H1 (cell line): Measurements from ENCODE around the gene SCUBE2. TPM values are rescaled to one million over a fixed set of nuclear protein-coding genes. Genes with fewer than 3 reads are reported as not detected.

Experiments
- CTCF ChIA-PET: fragments of 300-600 bp; sonication (Branson Sonifier 250); formaldehyde crosslinking; loops from one replicate; lab custom pipeline; 2021; ENCODE audit not compliant: partially characterized antibody; lab: Charles Lee
- POLR2A ChIA-PET: fragments of 300-600 bp; sonication (Branson Sonifier 250); formaldehyde crosslinking; loops from one replicate; lab custom pipeline; 2021; ENCODE audit warnings: inconsistent platforms; ENCODE audit not compliant: partially characterized antibody; lab: Charles Lee
- DNase-seq, 2 experiments: peaks; one replicate each; pipeline versions ENCODE4 v3.0.0 to v3.0.0-alpha.2; 2010 to 2022; ENCODE audit warnings: low spot score in 2 of 2, low read depth in 1 of 2, mixed read lengths in 1 of 2
- FAIRE-seq: peaks from 2 replicates; lab custom pipeline; 2011; peaks lifted over from hg19 to GRCh38; lab: Jason Lieb, UNC
- H2AFZ ChIP-seq: 2 replicates; pipeline ENCODE4 v1.8.1; 2012; ENCODE audit warnings: low read length, inconsistent platforms
- H2AK5ac ChIP-seq: 2 replicates; pipeline ENCODE4 v1.6.1; 2013; ENCODE audit warnings: low read depth, low read length
- H2BK120ac ChIP-seq: replicated peaks from 2 replicates; pipeline ENCODE3; 2013; ENCODE audit warnings: low read depth, low read length, inconsistent platforms
- H2BK12ac ChIP-seq: 2 replicates; pipeline ENCODE4 v1.6.1; 2013; ENCODE audit warnings: low read depth, low read length
- H2BK15ac ChIP-seq: 2 replicates; pipeline ENCODE4 v1.6.1; 2013; ENCODE audit warnings: low read length
- H2BK20ac ChIP-seq: 2 replicates; pipeline ENCODE4 v1.6.1; 2013; ENCODE audit warnings: low read length
- H2BK5ac ChIP-seq: 2 replicates; pipeline ENCODE4 v1.6.1; 2013; ENCODE audit warnings: low read depth, low read length
- H3K14ac ChIP-seq: 2 replicates; pipeline ENCODE4 v1.6.1; 2013; ENCODE audit warnings: inconsistent platforms; ENCODE audit not compliant: insufficient read length
- H3K18ac ChIP-seq: 2 replicates; pipeline ENCODE4 v1.6.1; 2013; ENCODE audit warnings: low read length; ENCODE audit errors: extremely low read depth
- H3K23ac ChIP-seq: 2 replicates; pipeline ENCODE4 v1.6.1; 2013; ENCODE audit warnings: inconsistent platforms; ENCODE audit not compliant: insufficient read length
- H3K23me2 ChIP-seq: 2 replicates; pipeline ENCODE4 v1.6.1; 2013; ENCODE audit warnings: low read depth, low read length
- H3K27ac ChIP-seq: 2 replicates; pipeline ENCODE4 v1.6.1; 2011; ENCODE audit warnings: low read depth, low read length, inconsistent platforms
- H3K27me3 ChIP-seq, 4 experiments: replicated peaks in 1 of 4; 1 replicate in 1 of 4; 2 replicates in 3 of 4; pipeline versions ENCODE4 v1.6.1 to v1.8.1; 2011 to 2013; ENCODE audit warnings: low read length in 3 of 4, mild to moderate bottlenecking in 3 of 4, inconsistent platforms in 2 of 4, mixed read lengths in 2 of 4, moderate library complexity in 1 of 4; ENCODE audit not compliant: control insufficient read depth in 3 of 4, insufficient read depth in 3 of 4; ENCODE audit errors: extremely low read depth in 1 of 4
- H3K36me3 ChIP-seq, 4 experiments: 2 replicates each; pipeline versions ENCODE4 v1.6.1 to v1.8.1; 2011 to 2013; ENCODE audit warnings: mild to moderate bottlenecking in 4 of 4, low read length in 3 of 4, moderate library complexity in 2 of 4, control low read depth in 1 of 4, inconsistent platforms in 1 of 4; ENCODE audit not compliant: insufficient read depth in 4 of 4, control insufficient read depth in 2 of 4
- H3K4ac ChIP-seq: replicated peaks from 2 replicates; pipeline ENCODE3; 2013; ENCODE audit warnings: low read length, low read depth, mixed read lengths, inconsistent platforms; ENCODE audit not compliant: insufficient read length
- H3K4me1 ChIP-seq, 4 experiments: replicated peaks in 1 of 4; 1 replicate in 1 of 4; 2 replicates in 3 of 4; pipeline versions ENCODE4 v1.6.1 to v1.8.1; 2011 to 2013; ENCODE audit warnings: low read length in 3 of 4, inconsistent platforms in 2 of 4, mixed read lengths in 1 of 4; ENCODE audit not compliant: insufficient read depth in 4 of 4, control insufficient read depth in 3 of 4
- H3K4me2 ChIP-seq, 2 experiments: 2 replicates each; pipeline versions ENCODE4 v1.6.1 to v1.8.1; 2011 to 2013; ENCODE audit warnings: low read depth in 2 of 2, low read length in 2 of 2, control low read depth in 1 of 2, inconsistent platforms in 1 of 2, mild to moderate bottlenecking in 1 of 2; ENCODE audit not compliant: insufficient read depth in 1 of 2
- H3K4me3 ChIP-seq, 4 experiments: fragments of 200-600, 300-600 bp in 1 of 4; sonication (generic), shearing (Covaris generic), sonication (Bioruptor Twin) in 1 of 4; 2 replicates each; pipeline versions ENCODE4 v1.5.1 to v1.8.1; 2011 to 2016; ENCODE audit warnings: low read length in 4 of 4, low read depth in 3 of 4, control low read depth in 2 of 4, inconsistent platforms in 2 of 4, mild to moderate bottlenecking in 2 of 4, mixed read lengths in 1 of 4, moderate library complexity in 1 of 4; ENCODE audit not compliant: insufficient read depth in 2 of 4; ENCODE audit errors: extremely low read depth in 1 of 4
- H3K56ac ChIP-seq: replicated peaks from 2 replicates; pipeline ENCODE3; 2013; ENCODE audit warnings: low read depth, mild to moderate bottlenecking, mixed read lengths, low read length, inconsistent platforms; ENCODE audit not compliant: insufficient read length
- H3K79me1 ChIP-seq: 2 replicates; pipeline ENCODE4 v1.6.1; 2013; ENCODE audit warnings: low read depth, low read length, control low read depth
- H3K79me2 ChIP-seq, 2 experiments: 2 replicates each; pipeline versions ENCODE4 v1.6.1 to v1.8.1; 2012 to 2013; ENCODE audit warnings: low read length in 2 of 2, mild to moderate bottlenecking in 2 of 2, inconsistent platforms in 1 of 2; ENCODE audit not compliant: insufficient read depth in 2 of 2, control insufficient read depth in 1 of 2
- H3K9ac ChIP-seq, 4 experiments: replicated peaks in 1 of 4; 1 replicate in 1 of 4; 2 replicates in 3 of 4; pipeline versions ENCODE4 v1.6.1 to v1.8.1; 2011 to 2013; ENCODE audit warnings: low read depth in 3 of 4, low read length in 3 of 4, control low read depth in 2 of 4, mild to moderate bottlenecking in 2 of 4, moderate library complexity in 2 of 4, inconsistent platforms in 1 of 4; ENCODE audit errors: extremely low read depth in 1 of 4
- H3K9me3 ChIP-seq, 2 experiments: 2 replicates each; pipeline versions ENCODE4 v1.6.1 to v1.8.1; 2012 to 2013; ENCODE audit warnings: mild to moderate bottlenecking in 2 of 2, moderate library complexity in 2 of 2, control low read depth in 1 of 2, inconsistent platforms in 1 of 2, low read depth in 1 of 2, low read length in 1 of 2, mixed read lengths in 1 of 2; ENCODE audit not compliant: insufficient read depth in 2 of 2
- H4K20me1 ChIP-seq, 2 experiments: replicated peaks in 1 of 2; 2 replicates each; pipeline versions ENCODE3 to v1.8.1; 2011 to 2013; ENCODE audit warnings: inconsistent platforms in 2 of 2, low read length in 2 of 2, mild to moderate bottlenecking in 1 of 2; ENCODE audit not compliant: insufficient read depth in 2 of 2, control insufficient read depth in 1 of 2
- H4K5ac ChIP-seq: 2 replicates; pipeline ENCODE4 v1.6.1; 2013; ENCODE audit warnings: low read length, low read depth, mixed read lengths, inconsistent platforms; ENCODE audit not compliant: insufficient read length
- H4K8ac ChIP-seq: 2 replicates; pipeline ENCODE4 v1.8.0; 2013; ENCODE audit warnings: mild to moderate bottlenecking, moderate library complexity, low read length, inconsistent platforms; ENCODE audit not compliant: insufficient read depth; ENCODE audit errors: extremely low read depth
- H4K91ac ChIP-seq: replicated peaks from 2 replicates; pipeline ENCODE3; 2013; ENCODE audit warnings: low read length, mixed read lengths, inconsistent platforms; ENCODE audit not compliant: insufficient read length
- ASH2L ChIP-seq: fragments of 200-600, 300-600 bp; sonication (generic); IDR thresholded peaks from one replicate; pipeline ENCODE4 v1.7.1; 2017; ENCODE audit warnings: low read length
- CHD1 ChIP-seq: IDR thresholded peaks from 2 replicates; pipeline ENCODE4 v1.6.1; 2012; ENCODE audit warnings: low read depth, low read length, improper control_type of control experiment
- CHD2 ChIP-seq: IDR thresholded peaks from 2 replicates; pipeline ENCODE4 v1.6.1; 2012; ENCODE audit warnings: low read length, improper control_type of control experiment
- EP300 ChIP-seq, 2 experiments: IDR thresholded peaks; 1 replicate in 1 of 2; 2 replicates in 1 of 2; pipeline ENCODE4 v1.6.1; 2011 to 2012; ENCODE audit warnings: low read depth in 2 of 2, low read length in 2 of 2, mild to moderate bottlenecking in 2 of 2, borderline replicate concordance in 1 of 2, inconsistent platforms in 1 of 2, moderate library complexity in 1 of 2
- HDAC2 ChIP-seq, 2 experiments: fragments of 300-600 bp in 1 of 2; sonication (generic) in 1 of 2; IDR thresholded peaks; 2 replicates each; pipeline ENCODE4 v1.6.1; 2011 to 2012; ENCODE audit warnings: low read depth in 2 of 2, low read length in 2 of 2, mild to moderate bottlenecking in 2 of 2, moderate library complexity in 2 of 2, borderline replicate concordance in 1 of 2, inconsistent platforms in 1 of 2
- JUND ChIP-seq: IDR thresholded peaks from 2 replicates; pipeline ENCODE4 v1.6.1; 2011; ENCODE audit warnings: mild to moderate bottlenecking, improper control_type of control experiment, low read length
- POLR2A ChIP-seq, 2 experiments: IDR thresholded peaks; 1 replicate in 1 of 2; 2 replicates in 1 of 2; pipeline ENCODE4 v1.6.1; 2011; ENCODE audit warnings: low read depth in 2 of 2, low read length in 2 of 2, mild to moderate bottlenecking in 2 of 2; ENCODE audit errors: control extremely low read depth in 1 of 2
- SIN3A ChIP-seq, 2 experiments: IDR thresholded peaks in 1 of 2; conservative IDR thresholded peaks in 1 of 2; 2 replicates each; pipeline ENCODE4 v1.6.1; 2011 to 2012; ENCODE audit warnings: low read length in 2 of 2, improper control_type of control experiment in 1 of 2, low read depth in 1 of 2, mild to moderate bottlenecking in 1 of 2
- SIRT6 ChIP-seq: IDR thresholded peaks from one replicate; pipeline ENCODE4 v1.7.1; 2012; ENCODE audit warnings: low read length, inconsistent platforms
- WGBS, 2 experiments: shearing (Covaris generic) in 1 of 2; methylation state at CpG; one replicate each; pipeline versions ENCODE4 v1.1.6 to v1.1.7; 2013 to 2015; ENCODE audit warnings: low lambda C conversion rate in 2 of 2, mixed read lengths in 2 of 2, inconsistent platforms in 1 of 2, low coverage in 1 of 2, missing lambda C conversion rate in 1 of 2; ENCODE audit not compliant: insufficient replicate concordance in 2 of 2, insufficient coverage in 1 of 2, insufficient read length in 1 of 2; ENCODE audit errors: extremely low coverage in 1 of 2, missing lambda C conversion rate in 1 of 2; 5-methylcytosine and 5-hydroxymethylcytosine counted together
- polyA plus RNA-seq, 7 experiments: library from polyadenylated mRNA; depleted of rRNA in 3 of 7; stranded (reverse) in 5 of 7; unstranded in 2 of 7; fragments of >200 nt in 5 of 7; fragments of 200-250 nt in 2 of 7; gene quantifications; 1 replicate in 5 of 7; 2 replicates in 1 of 7; 4 replicates in 1 of 7; pipeline versions ENCODE4 v1.2.1 to v1.2.3, GENCODE V29; 2011 to 2013; ENCODE audit warnings: missing spikeins in 2 of 7, mixed read lengths in 2 of 7
- total RNA-seq: library from RNA; stranded (reverse); fragmentation: NEBNext Ultra II Directional; extraction: Animal tissue kit (Norgen Biotek cat#: 25700); gene quantifications from 2 replicates; pipeline ENCODE4 v1.2.1, GENCODE V29; 2021

Gene SCUBE2
- total and polyA plus RNA-seq, 2 of the 8 experiments (the other 6 are each of a cell fraction or from before 2014, with no cell fraction given): 0.29 to 1.2 TPM

DNA sequence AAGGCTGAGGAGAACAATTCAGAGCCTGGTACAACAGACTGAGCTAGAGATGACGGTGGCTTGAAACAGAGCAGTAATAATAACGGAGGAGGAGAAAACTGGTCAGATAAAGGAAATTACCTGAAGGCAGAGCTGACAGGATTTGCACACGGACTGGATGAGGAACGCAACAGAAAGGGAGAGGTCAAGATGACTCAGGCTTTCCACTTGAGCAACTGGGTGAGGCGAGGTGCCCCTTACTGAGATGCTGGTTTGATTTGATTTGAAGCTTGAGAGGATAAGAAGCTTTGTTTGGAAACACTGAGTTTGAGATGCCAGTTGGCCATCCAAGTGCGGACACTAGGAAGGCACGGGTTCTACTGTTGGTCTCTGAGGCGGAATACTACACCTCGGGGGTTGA is 52.2 kb downstream of the SCUBE2 start:
- Histone ChIP-seq H2BK15ac (peak overlapping the region; percentile 23; the same call in 1 of the 2 replicates), H3K56ac (no peak overlapping the region), H2BK5ac (no peak overlapping the region; the same call in 1 of the 2 replicates), H4K91ac (no peak overlapping the region), H3K27me3 (no peaks in the 10 kb centered on the region), H2BK12ac (no peak overlapping the region), H2AFZ (no peak overlapping the region), H3K9me3 (no peaks in the 10 kb centered on the region), H3K4me3 (no peak overlapping the region), H3K18ac (no peak overlapping the region), H3K36me3 (no peaks in the 10 kb centered on the region), H3K4ac (no peak overlapping the region), H4K5ac (no peak overlapping the region), H3K23ac (no peak overlapping the region), H3K4me2 (no peak overlapping the region), H3K27ac (no peak overlapping the region), H4K8ac (no peak overlapping the region), H3K14ac (no peak overlapping the region), H3K79me2 (no peaks in the 10 kb centered on the region), H2BK120ac (no peak overlapping the region), H2BK20ac (no peak overlapping the region; the same call in 1 of the 2 replicates), H3K9ac (no peak overlapping the region), H2AK5ac (no peak overlapping the region), H3K4me1 (peaks cover 0 to 8% (median 2%) of the 10 kb centered on the region in 4 experiments; a peak in 3 of 7 replicates), H4K20me1 (no peaks in the 10 kb centered on the region), H3K23me2 (no peaks in the 10 kb centered on the region), H3K79me1 (no peaks in the 10 kb centered on the region)
- FAIRE-seq: no peak
- 95% methylated on average over 9 of the region's 9 CpGs; no CpG with 5 or more reads in 1 of the 2 experiments for WGBS, 2 experiments
- no peak for DNase-seq
- ChIA-PET POLR2A (no interaction called here), CTCF (interaction anchor here (0.9 to 2.0 kb wide), 5 partner anchors 10 to 499 kb away, joined by 3 to 7 read pairs (median 5); no protein-coding TSS in a partner anchor)
- no peak for TF ChIP-seq SIN3A (conservative IDR thresholded peaks at IDR 0.05 in 1 of 2, IDR thresholded peaks at IDR 0.05 in 1 of 2; ENCODE audit: low read depth in 1 of 2, low read length in 2 of 2)
- TF ChIP-seq ASH2L: no peak
- TF ChIP-seq POLR2A (IDR thresholded peaks at IDR 0.05; ENCODE audit: control extremely low read depth in 1 of 2, low read depth in 2 of 2, low read length in 2 of 2): no peak
- TF ChIP-seq SIRT6: no peak
- no peak for TF ChIP-seq JUND
- TF ChIP-seq EP300 (IDR thresholded peaks at IDR 0.05; ENCODE audit: borderline replicate concordance in 1 of 2, low read depth in 2 of 2, low read length in 2 of 2): no peak
- TF ChIP-seq CHD1: no peak
- no peak for TF ChIP-seq CHD2
- TF ChIP-seq HDAC2 (IDR thresholded peaks at IDR 0.05; ENCODE audit: borderline replicate concordance in 1 of 2, low read depth in 2 of 2, low read length in 2 of 2): no peak
- TF ChIP-seq, all 59 proteins: peak for 0
